NOMO-1 treated with DMSO at 0.1 percent for 48 hours (cell line): Measurements from ENCODE around the gene DYNC2H1.
"Not testable (repeated sequence)": the region's sequence is repeated elsewhere in the genome, so short reads cannot be mapped to it uniquely, and the experiment has no call there.

Source experiments
- DNase-seq: peaks from one replicate; lab custom pipeline; 2025; ENCODE audit not compliant: unreplicated experiment; lab: John Stamatoyannopoulos, UW

The DYNC2H1 gene

DNA sequence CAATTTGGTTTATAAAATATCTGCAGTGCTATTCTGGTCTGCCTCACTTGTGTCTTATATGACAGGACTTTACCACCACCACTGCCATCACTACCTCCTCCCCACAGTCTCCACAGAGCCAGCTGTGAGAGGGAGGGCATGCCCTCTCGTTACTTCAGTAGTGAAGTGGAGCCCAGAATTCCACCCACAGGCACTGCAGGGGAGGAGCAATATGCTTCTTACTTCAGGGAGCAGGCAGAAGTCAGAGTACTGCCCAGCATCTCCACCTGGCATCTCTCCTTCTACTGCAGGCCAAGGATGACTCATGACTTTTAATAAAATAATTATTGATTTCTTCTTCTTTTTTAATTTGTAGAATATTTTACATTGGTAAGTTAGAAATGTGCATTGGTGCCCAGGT, 255.5 kb downstream of the DYNC2H1 start:
- DNase-seq: no peak

DNA sequence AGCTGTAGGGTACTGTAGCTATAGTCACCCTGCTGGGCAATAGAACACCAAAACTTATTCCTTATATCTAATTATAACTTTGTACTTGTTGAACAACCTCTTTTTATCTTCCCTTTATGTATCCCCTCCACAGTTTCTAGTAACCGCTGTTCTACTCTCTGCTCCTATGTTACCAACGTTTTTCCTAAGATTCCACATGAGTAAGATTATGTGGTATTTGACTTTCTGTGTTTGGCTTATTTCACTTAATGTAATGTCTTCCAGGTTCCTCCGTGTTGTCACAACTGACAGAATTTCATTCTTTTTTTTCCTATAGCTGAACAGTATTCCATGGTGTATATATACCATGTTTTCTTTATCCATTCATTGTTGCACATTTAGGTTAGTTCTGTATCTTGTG, 258.4 kb downstream of the DYNC2H1 start:
- no peak for DNase-seq

DNA sequence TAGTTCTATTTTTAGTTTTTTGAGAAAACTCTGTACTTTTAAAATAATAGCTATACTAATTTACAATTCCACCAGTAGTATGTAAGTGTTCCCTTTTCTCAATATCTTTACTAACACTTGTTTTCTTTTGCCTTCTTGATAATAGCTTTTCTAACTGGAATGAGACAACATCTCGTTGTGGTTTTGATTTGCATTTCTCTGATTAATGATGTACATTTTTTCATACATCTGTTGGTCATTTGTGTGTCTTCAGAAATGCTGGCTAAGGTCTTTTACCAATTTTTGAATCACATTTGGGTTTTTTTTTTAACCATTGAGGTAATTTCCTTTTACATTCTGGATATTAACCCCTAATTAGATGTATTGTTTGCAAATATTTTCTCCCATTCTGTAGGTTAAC, 258.9 kb downstream of the DYNC2H1 start:
- DNase-seq: no peak

DNA sequence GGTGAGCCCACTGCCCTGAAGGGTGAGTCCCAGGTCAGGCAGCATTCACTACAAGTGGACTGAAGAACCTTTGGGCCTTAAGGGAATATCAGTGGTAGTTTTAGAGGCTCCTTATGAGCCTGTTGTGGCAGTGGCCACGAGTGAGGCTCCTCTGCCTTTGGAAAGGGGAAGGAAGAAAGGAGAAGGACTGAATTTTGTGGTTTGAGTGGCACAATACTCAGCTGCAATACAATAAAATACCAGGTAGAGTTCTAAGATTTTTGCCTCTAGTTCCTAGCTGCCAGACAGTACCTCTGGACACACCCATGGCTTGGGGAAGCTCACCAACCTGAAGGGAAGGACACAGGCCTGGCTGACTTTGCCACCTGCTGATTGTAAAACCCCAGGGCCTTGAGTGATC, 260.9 kb downstream of the DYNC2H1 start:
- DNase-seq: peak; percentile 71

DNA sequence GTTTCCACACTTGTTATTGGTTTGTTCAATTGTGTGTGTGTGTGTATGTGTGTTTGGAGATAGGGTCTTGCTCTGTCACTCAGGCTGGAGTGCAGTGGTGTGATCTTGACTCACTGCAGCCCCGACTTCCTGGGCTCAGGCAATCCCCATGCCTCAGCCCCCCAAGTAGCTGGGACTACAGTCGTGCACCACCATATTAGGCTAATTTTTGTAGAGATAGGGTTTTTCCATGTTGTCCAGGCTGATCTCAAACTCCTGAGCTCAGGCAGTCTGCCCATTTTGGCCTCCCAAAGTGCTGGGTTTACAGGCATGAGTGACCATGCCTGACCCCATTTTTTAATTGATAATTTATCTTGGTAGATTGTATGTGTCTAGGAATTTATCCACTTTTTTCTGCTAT, 263.7 kb downstream of the DYNC2H1 start:
- no peak for DNase-seq

DNA sequence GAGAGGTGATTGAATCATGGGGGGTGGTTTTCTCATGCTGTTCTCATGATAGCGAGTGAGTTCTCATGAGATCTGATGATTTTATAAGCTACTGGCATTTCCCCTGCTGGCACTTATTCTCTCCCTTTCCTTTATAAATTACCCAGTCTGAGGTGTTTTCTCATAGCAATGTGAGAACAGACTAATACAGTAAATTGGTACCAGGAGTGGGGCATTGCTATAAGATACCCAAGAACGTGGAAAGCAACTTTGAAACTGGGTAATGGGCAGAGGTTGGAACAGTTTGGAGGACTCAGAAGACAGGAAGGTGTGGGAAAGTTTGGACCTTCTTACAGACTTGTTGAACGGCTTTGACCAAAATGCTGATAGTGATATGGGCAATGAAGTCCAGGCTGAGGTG, 265.0 kb downstream of the DYNC2H1 start:
- DNase-seq: not testable (repeated sequence)

DNA sequence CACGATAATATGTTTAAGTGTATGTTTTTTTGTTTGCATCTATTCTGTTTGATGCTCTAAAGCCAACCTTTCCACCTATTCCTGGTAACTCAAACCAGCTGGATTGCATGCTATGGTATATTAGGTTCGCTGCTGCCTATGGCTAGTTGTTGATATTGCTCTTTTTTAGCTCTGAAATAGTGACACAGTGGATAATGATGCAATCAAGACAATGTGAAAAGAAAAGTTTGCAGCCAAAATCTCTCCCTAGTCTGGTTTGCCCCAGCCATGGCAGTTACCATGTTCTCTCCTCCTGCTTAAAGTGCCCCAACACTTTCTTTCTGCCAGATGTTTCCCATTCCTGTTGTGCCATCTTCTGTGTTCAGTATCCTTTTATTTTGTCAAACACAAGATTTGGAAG, 269.7 kb downstream of the DYNC2H1 start:
- no peak for DNase-seq

DNA sequence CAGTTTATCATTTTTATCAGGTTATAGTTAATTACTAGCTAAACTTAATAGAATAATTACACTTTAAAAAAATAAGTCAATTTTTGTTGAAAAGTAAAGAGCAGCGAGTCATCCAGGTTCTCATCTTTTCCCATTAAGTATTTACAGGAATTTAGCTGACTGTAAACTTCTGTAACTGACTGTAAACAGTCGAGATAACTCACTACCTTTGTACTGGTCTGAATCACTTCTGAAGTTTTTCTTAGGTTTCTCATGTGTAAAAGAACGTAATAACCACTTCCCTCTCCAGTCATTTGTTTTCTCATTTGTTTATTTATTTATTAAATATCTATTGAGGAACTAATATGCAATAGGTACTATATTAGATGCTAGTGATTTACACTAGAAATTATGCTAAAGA, 270.8 kb downstream of the DYNC2H1 start:
- no peak for DNase-seq

DNA sequence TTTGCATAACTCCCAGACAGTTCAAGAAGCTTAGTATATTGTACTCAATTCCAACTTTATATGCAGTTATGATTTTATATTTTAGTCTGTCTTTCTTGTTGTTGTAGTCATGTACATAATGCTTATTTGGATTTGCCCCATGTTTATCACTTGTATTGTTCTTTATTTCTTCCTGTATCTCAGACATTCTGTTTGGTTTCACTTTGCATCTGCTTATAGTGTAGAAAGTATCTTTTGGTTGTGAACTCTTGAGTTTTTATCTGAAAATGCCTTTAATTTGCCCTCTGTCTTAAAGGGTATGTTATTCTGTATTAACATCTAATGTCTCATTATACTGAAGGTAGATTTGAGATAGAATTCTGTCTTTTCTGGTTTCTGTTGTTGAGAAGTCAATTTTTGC, 275.4 kb downstream of the DYNC2H1 start:
- DNase-seq: no peak

DNA sequence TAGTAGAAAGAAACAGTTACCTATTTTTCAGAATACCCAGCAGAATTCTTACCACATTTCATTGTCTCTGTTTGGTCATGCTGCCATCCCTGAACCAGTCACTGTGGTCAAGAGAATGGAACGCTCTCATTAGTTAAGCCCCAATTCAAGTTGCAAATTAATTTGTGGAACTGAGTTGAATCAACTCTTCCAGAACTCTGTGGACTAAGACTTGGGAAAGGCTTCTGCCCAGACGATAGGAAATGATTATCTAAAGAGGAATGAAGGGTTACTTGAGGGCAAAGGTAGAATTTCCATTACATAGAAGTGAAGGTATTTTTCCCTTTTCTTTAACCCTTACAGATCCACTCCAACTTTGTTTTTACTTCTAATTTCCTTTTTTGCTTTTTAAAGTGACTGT, 286.4 kb downstream of the DYNC2H1 start:
- DNase-seq: no peak

DNA sequence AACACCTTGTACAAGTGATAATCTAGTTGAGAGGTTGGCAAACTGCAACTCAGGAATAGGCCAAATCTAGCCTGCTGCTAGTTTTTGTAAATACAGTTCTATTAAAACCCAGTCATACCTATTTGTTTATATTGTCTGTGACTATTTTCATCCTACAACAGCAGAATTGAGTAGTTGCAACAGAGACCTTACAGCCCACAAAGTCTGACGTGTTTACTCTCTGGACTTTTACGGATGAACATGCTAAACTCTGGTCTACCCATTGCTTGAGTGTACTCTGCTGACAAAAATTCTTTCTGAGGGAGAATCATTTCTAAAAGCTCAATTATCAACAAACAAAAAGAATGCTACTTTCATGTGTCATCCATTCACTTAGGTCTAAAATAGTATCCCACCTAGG, 287.0 kb downstream of the DYNC2H1 start:
- DNase-seq: no peak

DNA sequence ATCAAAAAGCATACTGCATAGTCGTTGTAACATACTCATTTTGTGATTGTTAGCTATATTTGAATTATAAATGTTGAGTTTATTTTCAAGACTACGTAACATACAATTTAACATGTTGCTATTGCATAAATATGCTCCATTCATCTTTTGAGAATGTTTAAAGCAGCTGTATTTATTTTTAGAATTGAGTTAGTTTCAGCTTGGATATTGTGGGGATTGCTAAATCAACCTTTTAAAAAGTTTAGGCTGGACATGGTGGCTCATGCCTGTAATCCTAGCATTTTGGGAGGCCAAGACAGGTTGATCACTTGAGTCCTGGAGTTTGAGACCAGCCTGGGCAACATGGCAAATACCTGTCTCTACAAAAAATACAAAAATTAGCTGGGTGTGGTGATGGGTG, 288.1 kb downstream of the DYNC2H1 start:
- DNase-seq: no peak

DNA sequence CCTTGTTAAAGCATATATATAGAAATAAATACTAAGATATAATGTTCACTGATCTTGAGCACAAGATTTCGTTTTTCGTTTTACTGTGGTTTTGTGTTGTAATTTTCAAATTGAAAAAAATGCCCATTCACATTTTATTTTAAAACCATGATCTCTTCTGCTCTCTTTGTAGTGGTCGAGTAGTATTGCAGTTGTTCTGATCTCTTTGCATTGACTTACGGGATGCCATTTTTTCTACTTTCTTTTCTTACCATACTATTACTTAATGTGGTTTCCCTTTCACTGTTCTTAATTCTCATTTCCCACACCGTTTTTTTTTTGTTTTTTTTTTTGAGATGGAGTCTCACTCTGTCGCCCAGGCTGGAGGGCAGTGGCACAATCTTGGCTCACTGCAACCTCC, 289.6 kb downstream of the DYNC2H1 start:
- no peak for DNase-seq

DNA sequence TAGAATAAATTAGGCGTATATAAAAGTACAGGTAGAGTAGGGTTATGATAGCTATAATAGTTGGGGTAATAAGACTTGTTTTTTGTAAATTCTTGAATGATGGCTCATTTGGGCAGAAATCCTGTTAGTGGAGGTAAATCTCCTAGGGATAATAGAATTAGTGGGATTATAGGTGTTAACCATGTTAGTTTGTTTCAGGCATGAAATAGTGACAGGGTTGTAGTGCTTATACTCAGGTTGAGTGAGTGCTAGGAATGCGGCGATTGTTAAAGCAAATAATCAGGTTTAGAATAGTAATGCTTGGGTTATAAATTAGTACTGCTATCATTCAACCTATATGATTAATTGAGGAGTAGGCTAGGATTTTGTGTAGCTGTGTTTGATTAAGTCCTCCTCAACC, 297.1 kb downstream of the DYNC2H1 start:
- DNase-seq: no peak

DNA sequence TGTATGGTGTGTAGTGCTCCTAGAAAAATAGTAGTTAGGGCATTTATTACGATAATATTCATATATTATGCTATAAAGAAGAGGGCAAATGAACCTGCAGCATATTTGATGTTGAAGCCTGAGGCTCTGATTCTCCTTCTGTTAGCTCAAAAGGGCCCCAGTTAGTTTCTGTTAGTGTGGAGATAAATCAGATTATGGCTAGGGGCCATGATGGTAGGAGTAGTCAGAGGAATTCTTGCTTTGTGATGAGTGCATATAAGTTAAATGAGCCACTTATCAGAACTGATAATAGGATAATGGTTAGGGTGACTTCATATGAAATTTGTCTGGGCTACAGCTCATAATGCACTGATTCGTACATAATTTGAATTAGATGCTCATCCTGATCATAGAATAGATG, 298.4 kb downstream of the DYNC2H1 start:
- DNase-seq: no peak

DNA sequence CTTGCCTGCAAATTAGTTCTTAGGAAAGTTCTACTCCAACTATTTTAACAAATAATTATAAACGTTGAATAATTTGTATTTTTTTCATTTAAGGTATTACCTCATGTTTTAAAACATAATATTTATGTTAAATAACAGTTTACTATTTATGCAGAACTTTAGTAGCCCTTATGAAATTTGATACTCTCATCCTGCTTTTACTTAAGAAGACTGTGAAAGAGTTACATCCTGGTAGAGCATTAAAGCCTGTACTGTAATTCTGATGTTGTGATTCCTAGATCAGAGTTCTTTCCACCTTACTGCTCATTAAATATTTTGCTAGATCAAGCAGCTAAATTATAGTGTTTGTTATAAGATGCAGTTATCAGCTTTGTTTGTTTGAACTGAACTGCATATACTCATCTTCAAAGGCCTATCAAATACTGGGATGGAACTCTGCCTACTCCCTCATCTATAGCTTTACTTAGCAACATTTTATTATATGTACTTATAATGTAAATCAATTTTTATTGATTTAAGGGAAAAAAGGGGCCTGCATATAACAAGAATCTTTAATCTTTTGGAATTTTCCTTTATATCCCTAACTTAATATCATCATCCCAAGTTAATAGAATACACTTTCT, 304.2 kb downstream of the DYNC2H1 start:
- DNase-seq: no peak

DNA sequence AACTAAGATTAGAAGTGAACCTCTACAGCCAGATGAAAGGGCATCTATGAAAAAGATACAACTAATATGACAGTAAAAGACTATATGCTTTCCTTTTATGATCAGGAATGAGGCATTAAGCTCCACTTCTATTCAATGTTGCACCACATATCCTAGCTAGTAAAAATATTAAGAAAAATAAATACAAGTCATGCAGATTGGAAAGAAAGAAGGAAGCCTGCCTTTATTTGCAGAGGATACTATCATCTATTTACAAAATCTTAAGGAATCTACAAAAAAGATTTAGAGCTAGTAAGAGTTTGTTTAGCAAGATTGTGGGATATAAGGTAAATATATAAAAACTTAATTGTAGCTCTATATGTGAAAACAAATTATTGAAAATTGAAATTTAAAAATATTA, 308.8 kb downstream of the DYNC2H1 start:
- no peak for DNase-seq

DNA sequence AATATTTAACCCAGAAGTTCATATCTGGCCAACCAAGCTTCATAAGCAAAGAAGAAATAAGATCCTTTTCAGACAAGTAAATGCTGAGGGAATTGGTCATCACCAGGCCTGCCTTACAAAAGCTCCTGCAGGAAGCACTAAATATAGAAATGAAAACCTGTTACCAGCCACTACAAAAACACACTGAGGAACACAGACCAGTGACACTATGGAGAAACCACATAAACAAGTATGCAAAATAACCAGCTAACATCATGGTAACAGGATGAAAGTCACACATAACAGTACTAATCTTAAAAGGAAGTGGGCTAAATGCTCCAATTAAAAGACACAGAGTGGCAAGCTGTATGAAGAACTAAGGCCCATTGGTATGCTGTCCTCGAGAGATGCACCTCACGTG, 311.4 kb downstream of the DYNC2H1 start:
- no peak for DNase-seq

DNA sequence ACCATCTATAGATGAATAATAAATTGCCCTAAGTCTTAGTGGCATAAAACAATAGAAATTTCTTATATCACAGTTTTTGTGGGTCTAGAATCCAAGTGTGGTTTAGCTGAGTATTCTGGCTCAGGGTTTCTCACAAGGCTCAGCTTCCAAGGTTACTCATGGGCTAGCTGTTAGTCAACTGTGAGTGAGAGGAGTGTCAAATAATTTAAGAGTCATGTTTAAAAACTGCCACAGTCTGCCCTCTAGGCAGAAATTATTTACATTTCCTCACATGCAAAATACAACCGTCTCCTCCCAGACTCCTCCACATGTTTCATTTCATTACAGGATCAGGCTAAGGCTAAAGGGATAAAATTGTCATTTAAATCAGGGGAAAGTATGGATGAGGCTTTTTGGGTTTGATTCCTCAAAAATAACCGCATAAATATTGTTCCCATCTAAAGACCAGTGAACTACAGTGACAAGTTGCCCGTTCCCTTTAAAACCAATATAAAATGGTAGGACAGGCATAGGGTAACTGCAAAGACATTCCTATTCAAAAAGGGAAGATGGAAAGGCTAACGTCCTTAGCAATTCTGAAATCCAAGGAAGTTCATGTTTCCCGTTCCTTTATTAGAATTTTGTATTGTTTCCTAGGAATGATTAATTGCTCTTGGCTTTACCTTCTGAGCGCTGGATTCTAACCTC, 324.3 kb downstream of the DYNC2H1 start:
- no peak for DNase-seq

DNA sequence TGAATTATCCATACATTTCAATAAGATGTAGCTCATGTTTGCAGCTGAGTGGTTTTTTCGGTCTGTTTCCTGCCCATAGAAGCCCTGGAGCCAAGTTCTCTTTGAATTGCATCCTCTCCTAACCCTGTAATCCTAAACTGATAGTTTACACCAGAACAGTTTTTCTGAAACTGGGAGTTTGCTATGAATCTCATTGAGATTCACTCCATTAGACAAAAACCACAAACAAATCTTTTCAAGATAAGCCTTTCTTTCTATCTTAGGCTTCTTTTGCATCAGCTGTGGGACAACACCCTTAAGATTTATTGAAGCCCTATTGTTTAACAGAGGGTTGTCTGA, 324.8 kb downstream of the DYNC2H1 start:
- no peak for DNase-seq

DNA sequence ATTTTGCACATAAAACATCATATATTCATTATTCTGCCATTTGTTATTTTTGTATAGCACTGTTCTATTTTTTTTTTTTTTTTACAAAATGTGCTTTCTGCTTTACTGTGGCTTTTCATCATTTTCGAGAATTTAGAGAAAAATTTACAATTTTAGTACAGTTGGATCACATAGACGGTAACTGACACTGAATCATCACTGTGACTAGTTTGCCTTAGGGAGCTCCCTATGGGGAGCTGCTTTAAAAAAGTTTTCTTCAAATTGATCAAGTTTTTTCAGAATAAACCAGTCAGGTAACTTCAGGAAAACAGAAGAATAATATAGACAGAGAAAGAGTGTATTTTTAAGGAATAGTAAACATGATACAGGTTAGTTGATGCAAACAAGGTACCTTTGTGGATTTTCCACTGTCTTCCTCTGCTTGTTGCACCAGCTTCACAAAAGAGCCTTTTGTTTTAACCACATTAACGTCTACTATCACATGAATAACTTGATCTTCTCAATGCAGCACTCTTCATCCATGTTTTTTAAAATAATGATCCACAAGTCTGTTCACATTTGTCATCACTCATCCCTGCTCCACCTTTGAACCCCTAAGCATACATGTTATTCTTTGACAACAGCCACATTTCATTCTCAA, 327.0 kb downstream of the DYNC2H1 start:
- no peak for DNase-seq

DNA sequence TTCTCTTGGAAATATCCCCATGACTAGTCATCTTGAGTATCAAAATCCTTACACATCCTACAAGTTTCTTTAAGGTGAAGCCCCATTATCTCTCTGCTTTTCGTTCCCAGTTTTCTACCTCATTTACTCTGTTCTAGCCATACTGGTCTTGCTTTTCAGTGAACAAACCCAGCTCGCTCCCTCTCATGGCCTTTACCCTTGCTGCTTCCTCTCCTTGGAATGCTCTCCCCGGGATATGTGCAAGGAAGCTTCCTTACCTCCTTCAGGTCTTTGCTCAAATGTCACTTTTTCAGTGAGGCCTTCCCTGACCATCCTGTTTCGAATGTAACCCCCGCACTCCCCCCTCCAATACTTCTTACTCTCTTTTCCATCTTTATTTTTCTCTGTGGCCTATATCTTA, 331.8 kb downstream of the DYNC2H1 start:
- no peak for DNase-seq

DNA sequence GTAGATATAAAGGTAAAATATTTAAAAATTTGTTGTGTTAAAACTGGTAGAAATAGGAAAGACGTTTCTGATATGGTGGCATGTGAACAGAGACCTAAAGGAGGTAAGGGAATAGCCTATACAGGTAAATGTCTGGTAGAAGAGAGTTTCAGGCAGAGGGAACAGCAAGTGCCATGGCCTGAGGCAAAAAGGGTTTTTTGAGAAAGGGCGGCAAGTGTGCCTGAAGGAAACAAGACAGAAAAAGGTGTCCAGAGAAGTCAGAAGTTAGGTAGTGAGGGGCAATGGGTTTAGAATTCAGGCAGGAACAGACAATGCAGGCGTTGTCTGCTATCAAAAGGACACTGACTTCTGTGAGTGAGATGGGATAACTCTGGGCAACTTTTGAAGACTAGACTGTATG, 339.7 kb downstream of the DYNC2H1 start:
- no peak for DNase-seq
